GM13976 (cell line): ENCODE measurements around the gene ZNF532.
A peak's percentile ranks its signal among the peaks of the same experiment; 100 is the strongest.

Source experiments
- DNase-seq: peaks from one replicate; pipeline ENCODE4 v3.0.0; 2012; ENCODE audit warnings: low spot score
- in situ Hi-C: fragments of 300-500 bp; cut with MboI; formaldehyde crosslinking; loops from one replicate; pipeline ENCODE4 v1.12.0; 2022; ENCODE audit warnings: low sequenced_read_pairs, mixed read lengths, inconsistent platforms; ENCODE audit not compliant: unreplicated experiment
- TF ChIP-seq, protein P1 (sequence below): IDR thresholded peaks from 2 replicates; pipeline ENCODE4 v1.5.1; 2012; ENCODE audit warnings: borderline replicate concordance, mild to moderate bottlenecking; ENCODE audit not compliant: insufficient read depth; ENCODE audit errors: extremely low read depth, missing control alignments, control extremely low read depth

ZNF532 gene

DNA sequence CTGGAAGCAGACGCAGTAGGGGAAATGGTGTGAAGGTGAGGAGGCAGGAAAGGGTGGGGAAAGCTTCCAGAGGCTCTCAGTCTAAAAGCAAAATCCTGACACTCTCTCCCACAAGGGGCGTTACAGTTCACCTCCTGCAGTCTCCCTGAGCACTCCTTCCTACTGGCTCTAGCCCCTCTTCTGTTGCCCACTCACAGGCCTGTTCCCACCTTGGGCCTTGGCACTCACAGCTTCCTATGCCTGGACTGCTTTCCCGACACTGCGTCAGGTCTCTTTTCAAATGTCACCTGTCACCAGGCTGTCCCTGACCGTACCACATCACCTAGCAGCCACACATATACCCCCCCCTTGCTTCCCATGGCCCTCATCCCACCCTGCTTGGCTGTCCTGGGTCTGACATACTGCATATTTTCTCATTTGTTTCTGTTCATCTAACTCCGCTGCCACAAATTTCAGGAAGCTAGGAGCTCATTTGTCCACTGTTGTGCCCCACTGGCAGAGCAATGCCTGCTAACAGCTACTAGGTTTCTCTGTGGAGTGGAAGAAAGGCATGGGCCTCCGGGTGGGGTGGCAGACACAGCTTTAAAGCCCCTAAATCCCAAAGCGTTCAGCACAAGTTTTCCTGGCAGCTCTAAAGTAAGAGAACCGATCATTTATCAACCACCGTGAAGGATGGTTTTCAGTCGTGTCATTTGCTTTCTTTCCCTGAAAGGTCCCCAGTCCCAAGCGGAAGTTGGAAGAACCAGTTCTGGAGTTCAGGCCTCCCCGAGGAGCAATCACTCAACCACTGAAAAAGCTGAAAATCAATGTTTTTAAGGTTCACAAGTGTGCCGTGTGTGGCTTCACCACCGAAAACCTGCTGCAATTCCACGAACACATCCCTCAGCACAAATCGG, 118.8 kb downstream of the ZNF532 start:
- in situ Hi-C loops = no loop called here
- DNase-seq = no peak

DNA sequence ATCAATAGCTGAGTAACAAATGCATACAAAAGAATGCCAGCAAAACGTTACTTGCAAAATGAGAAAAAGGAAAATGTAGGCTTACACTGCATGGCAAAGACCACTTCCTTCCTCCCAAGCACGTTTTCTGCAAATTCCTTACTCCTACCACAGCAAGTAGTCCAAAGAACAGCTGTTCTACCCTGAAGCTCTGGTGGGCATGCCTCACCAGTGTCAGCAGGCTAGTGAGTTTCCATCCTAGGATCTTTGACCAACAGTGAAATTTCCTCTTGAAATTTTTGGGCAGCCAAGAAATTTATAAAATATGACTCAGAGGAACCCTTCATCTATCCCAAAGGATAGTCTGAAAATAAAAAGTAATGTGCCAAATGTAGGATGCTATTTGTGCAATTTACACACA, 123.9 kb downstream of the ZNF532 start:
- no peak for DNase-seq
- TF ChIP-seq, protein P1, sequence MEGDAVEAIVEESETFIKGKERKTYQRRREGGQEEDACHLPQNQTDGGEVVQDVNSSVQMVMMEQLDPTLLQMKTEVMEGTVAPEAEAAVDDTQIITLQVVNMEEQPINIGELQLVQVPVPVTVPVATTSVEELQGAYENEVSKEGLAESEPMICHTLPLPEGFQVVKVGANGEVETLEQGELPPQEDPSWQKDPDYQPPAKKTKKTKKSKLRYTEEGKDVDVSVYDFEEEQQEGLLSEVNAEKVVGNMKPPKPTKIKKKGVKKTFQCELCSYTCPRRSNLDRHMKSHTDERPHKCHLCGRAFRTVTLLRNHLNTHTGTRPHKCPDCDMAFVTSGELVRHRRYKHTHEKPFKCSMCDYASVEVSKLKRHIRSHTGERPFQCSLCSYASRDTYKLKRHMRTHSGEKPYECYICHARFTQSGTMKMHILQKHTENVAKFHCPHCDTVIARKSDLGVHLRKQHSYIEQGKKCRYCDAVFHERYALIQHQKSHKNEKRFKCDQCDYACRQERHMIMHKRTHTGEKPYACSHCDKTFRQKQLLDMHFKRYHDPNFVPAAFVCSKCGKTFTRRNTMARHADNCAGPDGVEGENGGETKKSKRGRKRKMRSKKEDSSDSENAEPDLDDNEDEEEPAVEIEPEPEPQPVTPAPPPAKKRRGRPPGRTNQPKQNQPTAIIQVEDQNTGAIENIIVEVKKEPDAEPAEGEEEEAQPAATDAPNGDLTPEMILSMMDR = no peak
- in situ Hi-C loops = no loop called here

More for the DNA sequence above, 118.8 kb downstream of the ZNF532 start:
- TF ChIP-seq, protein P1 = no peak

DNA sequence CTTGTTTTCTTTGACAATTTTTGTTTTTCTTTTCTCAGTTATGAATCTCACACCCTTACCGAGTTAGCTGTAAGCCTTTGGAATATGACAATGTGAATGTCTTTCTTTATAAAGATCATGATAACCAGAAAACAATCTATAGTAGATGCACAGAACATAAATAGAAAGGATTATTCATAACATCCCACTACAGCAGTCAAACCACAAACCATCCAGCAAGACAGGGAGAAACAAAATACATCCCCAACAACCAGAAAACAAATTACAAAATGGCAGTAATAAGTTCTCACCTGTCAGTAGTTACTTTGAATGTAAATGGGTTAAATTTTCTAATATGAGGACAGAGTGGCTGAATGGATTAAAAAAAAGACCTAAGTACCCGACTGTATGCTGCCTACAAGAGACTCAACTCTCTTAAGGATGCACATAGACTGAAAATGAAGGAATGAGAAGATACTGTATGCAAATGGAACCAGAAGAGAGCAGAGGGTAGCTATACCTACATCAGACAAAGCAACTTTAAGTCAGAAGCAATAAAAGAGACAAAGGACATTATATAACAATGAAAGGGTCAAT, 124.6 kb downstream of the ZNF532 start:
- in situ Hi-C loops = no loop called here
- TF ChIP-seq, protein P1 = no peak
- no peak for DNase-seq

DNA sequence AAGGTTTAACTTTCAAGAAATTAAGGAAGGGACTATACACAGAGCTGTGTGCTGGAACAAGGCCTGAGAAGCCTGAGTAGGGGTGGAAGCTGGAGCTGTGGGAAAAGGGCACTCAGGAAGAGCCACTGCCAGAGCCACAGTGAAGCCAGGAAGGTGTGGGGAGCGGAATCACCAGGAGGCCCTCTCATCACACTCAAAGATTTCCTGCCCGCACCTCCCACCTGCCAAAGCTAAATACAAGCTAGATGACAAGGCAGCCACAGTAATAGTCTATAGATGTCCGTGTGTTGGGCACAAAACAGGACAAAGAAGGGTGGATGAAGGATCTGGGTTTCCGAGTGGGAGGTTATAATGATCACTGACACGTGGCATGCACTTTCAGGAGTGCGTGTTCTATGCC, 126.0 kb downstream of the ZNF532 start:
- TF ChIP-seq, protein P1 = no peak
- no peak for DNase-seq
- in situ Hi-C loops = no loop called here

DNA sequence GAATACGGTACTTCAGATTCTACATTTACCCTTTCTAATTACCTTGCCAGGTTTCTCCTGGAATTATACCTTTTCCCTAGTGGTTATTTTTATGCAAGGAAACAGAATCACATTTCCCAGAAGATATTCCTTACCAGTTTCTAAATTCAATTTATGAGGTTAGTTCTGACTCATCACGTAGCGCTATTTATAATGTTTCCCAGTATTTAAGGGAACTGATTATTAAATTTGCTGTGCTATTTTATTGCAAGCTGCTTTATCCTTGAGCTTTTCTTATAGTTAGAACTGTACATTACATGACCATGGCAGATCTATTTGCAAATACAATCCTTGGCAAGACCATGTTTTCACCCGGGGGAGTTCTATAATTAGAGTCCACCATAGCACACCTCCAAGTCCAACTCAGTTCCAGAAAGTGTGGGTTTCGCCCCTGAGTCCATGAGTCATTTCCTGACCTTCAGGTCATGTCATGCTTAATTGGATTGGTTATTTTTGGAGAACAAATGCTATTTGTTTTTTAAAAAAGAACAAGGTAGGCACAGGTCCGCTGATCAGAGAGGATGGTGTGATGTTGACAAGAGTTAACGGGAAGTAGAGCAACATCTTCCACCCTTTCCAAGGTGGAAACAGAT, 126.6 kb downstream of the ZNF532 start:
- peak; percentile 52 for DNase-seq
- TF ChIP-seq, protein P1 = no peak
- in situ Hi-C loops = no loop called here

DNA sequence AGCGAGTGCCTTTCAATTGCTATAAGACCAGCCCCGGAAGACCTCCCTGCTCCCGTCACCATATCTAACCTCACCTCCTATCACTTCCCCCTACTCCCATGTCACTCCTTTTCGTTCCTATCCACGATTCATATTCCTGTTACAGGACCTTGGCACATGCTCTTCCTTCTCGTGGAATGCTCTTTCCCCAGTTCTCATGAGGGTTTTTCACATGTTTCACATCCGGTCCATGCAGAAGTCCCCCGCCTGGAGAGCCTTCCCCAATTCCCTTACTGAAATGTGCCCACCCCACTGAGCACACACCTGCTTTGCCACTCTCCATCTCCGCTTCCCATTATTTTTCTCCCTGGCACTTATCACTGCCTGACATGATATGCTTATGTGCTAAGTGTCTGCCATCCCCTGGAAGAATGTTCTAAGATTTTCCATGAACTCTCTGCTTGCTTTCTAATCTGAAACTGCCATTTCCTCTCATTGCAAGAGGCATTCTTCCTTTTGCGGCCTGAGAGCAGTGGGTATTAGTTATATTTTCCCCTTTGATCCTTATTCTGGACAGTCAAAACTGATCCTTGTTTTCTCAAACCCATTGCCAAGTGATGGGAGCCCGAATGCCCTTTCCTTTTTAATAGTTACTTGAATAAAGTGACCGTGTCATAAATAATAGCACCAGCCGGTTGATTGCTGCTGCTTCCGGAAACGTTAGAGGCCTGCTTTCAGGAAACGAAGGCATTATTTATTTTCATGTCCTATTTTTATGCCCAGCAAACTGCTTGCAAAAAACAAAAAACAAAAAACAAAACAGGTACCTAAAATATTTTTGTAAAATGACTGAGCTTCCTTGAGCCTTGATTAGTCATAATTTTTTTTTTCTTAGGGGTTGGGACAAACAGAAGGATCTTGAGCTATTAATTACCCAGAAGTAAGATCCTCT, 127.9 kb downstream of the ZNF532 start:
- TF ChIP-seq, protein P1 = no peak
- in situ Hi-C loops = no loop called here
- DNase-seq = no peak
